GM19452 (cell line): ENCODE results near the gene KLHL26.
A peak's percentile ranks its signal among the peaks of the same experiment; 100 is the strongest.

Experiments
- ATAC-seq: cut with Tn5 transposase; IDR thresholded peaks from one replicate; pipeline ENCODE4 v1.9.1; 2021; ENCODE audit not compliant: unreplicated experiment

KLHL26 gene

GRCh38 chr19:18683109-18683957 is 46.5 kb downstream of the KLHL26 start, which contains the start of gene CRTC1:
CRTC1 (plus strand) TSS chr19:18683680; CDS start chr19:18683703, 23 bp downstream.
- peak; percentile 67 for ATAC-seq

GRCh38 chr19:18683958-18684641 is 47.3 kb downstream of the KLHL26 start:
- peak; percentile 12 for ATAC-seq

GRCh38 chr19:18684642-18684993 is 47.8 kb downstream of the KLHL26 start:
- ATAC-seq, result no peak

- ATAC-seq, result no peak
Measured at GRCh38 chr19:18685597-18686190, 48.9 kb downstream of the KLHL26 start.

- ATAC-seq, result no peak
Measured at GRCh38 chr19:18687740-18688465, 51.1 kb downstream of the KLHL26 start.

GRCh38 chr19:18696023-18696422 is 59.2 kb downstream of the KLHL26 start:
- ATAC-seq, result no peak

- no peak for ATAC-seq
Measured at GRCh38 chr19:18697680-18698079, 60.9 kb downstream of the KLHL26 start.

- ATAC-seq, result no peak
Measured at GRCh38 chr19:18698321-18699167, 61.7 kb downstream of the KLHL26 start.

GRCh38 chr19:18699403-18700054 is 62.7 kb downstream of the KLHL26 start:
- ATAC-seq, result no peak

GRCh38 chr19:18700501-18701249 is 63.8 kb downstream of the KLHL26 start:
- ATAC-seq, result peak; percentile 66

- peak; percentile 24 for ATAC-seq
Measured at GRCh38 chr19:18701250-18701608, 64.4 kb downstream of the KLHL26 start.

- no peak for ATAC-seq
Measured at GRCh38 chr19:18704054-18704453, 67.2 kb downstream of the KLHL26 start.

GRCh38 chr19:18704971-18705370 is 68.1 kb downstream of the KLHL26 start:
- no peak for ATAC-seq

GRCh38 chr19:18708452-18709231 is 71.8 kb downstream of the KLHL26 start:
- no peak for ATAC-seq

- no peak for ATAC-seq
Measured at GRCh38 chr19:18709546-18709945, 72.7 kb downstream of the KLHL26 start.

GRCh38 chr19:18710186-18710585 is 73.4 kb downstream of the KLHL26 start:
- ATAC-seq, result no peak

GRCh38 chr19:18710996-18711751 is 74.3 kb downstream of the KLHL26 start:
- ATAC-seq, result no peak

- no peak for ATAC-seq
Measured at GRCh38 chr19:18711893-18712292, 75.1 kb downstream of the KLHL26 start.
